Stomach smooth muscle (tissue), 2 donors: ENCODE results near the gene BOLA1.
"Not testable (repeated sequence)": the region's sequence is repeated elsewhere in the genome, so short reads cannot be mapped to it uniquely, and the experiment has no call there.

Source experiments
- H3K27ac ChIP-seq: one replicate; pipeline ENCODE4 v1.7.0; 2013; ENCODE audit warnings: mild to moderate bottlenecking, low read length, inconsistent platforms
- H3K27me3 ChIP-seq, 2 donors: one replicate each; pipeline ENCODE4 v1.7.0; 2013; ENCODE audit warnings: low read length in 2 of 2; ENCODE audit not compliant: insufficient read depth in 2 of 2, control insufficient read depth in 1 of 2
- H3K36me3 ChIP-seq, 2 donors: one replicate each; pipeline ENCODE4 v1.7.0; 2013; ENCODE audit warnings: low read length in 2 of 2; ENCODE audit not compliant: control insufficient read depth in 2 of 2, insufficient read depth in 2 of 2
- H3K4me1 ChIP-seq: one replicate; pipeline ENCODE4 v1.7.0; 2013; ENCODE audit warnings: low read length; ENCODE audit not compliant: control insufficient read depth, insufficient read depth
- H3K4me3 ChIP-seq, 2 donors: one replicate each; pipeline ENCODE4 v1.7.0; 2013; ENCODE audit warnings: low read length in 2 of 2
- H3K9ac ChIP-seq, 2 donors: one replicate each; pipeline ENCODE4 v1.7.0; 2013; ENCODE audit warnings: low read length in 2 of 2, mild to moderate bottlenecking in 1 of 2
- H3K9me3 ChIP-seq, 2 donors: one replicate each; pipeline ENCODE4 v1.7.0; 2013; ENCODE audit warnings: low read length in 2 of 2; ENCODE audit not compliant: control insufficient read depth in 2 of 2
- donor health status: healthy.
- donor health status: Pancreatic carcinoma.

The BOLA1 gene

DNA sequence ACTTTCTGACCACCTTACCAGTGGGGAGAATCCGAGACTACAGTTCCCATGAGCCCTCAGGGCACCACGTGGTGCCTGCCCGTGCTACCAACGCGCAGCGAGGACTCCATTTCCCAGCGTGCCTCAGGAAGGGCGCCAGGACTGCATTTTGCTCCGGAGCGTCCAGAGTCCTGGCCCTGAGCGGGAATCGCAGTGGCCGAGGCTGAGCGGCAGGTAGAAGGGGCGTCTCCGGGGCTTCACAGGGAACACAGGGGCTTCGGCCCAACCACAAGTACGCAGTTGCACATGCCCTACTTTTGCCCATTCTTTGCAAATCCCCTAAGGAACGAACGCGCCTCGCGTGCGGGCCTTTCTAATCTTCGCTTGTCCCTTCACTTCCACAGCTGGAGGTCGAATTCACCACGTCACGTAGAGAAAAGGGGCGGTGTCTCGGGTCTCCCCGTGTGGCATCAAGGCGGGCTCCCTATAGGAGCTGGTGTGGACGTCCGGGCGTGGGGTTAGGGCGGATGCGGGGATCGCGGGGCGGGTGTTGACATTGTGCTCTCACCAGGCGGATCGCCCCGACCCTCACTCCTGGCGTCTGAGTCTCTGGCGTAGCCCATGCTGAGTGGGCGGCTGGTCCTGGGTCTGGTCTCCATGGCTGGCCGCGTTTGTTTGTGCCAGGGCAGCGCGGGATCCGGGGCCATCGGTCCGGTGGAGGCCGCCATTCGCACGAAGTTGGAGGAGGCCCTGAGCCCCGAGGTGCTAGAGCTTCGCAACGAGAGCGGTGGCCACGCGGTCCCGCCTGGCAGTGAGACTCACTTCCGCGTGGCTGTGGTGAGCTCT lies at the start of gene BOLA1:
BOLA1 (plus strand) TSS at position 109 of the 825 bp plus-strand sequence; CDS start at position 601, 492 bp downstream.
- Histone ChIP-seq H3K9me3 (no peaks in the 10 kb centered on the region), H3K27ac (peak within 1 kb of the TSS; percentile 90), H3K4me1 (peaks cover 16% of the 10 kb centered on the region), H3K9ac (peak within 1 kb of the TSS; percentile 88 to 91), H3K4me3 (peak within 1 kb of the TSS; percentile 84 to 92), H3K36me3 (no peaks in the 10 kb centered on the region), H3K27me3 (no peaks in the 10 kb centered on the region)

DNA sequence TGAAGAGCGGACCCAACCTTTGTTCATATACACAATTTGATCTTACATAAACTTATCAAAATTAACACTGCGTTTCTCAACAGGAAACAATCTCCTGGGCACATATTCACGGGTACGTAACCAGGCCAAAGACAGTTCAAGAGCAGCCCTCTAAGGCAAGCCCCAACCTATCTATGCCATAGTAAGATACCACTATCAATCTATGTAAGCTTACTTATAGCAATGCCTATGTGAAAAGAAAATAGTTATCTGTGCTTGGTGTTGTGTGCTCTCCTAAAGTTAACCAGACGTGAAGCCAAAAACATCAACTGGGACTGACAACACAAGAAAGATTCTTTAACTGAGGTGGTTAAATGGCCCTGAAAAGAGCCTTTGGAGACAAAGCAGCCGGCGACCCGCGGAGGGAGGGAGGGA lies 49.4 kb upstream of the BOLA1 start:
- Histone ChIP-seq H3K27ac (peak overlapping the region; percentile 13), H3K9ac (peak overlapping the region; percentile 52 to 55), H3K4me3 (peak overlapping the region; percentile 59 to 66), H3K4me1 (peaks cover 9% of the 10 kb centered on the region), H3K9me3 (no peaks in the 10 kb centered on the region), H3K27me3 (no peaks in the 10 kb centered on the region), H3K36me3 (no peaks in the 10 kb centered on the region)

- H3K27me3 ChIP-seq, H3K4me1 ChIP-seq, H3K9me3 ChIP-seq, H3K4me3 ChIP-seq, H3K36me3 ChIP-seq, H3K27ac ChIP-seq, H3K9ac ChIP-seq: not testable (repeated sequence)
These were observed 48.5 kb upstream of the BOLA1 start for GRCh38 chr1:149850732-149851345.

DNA sequence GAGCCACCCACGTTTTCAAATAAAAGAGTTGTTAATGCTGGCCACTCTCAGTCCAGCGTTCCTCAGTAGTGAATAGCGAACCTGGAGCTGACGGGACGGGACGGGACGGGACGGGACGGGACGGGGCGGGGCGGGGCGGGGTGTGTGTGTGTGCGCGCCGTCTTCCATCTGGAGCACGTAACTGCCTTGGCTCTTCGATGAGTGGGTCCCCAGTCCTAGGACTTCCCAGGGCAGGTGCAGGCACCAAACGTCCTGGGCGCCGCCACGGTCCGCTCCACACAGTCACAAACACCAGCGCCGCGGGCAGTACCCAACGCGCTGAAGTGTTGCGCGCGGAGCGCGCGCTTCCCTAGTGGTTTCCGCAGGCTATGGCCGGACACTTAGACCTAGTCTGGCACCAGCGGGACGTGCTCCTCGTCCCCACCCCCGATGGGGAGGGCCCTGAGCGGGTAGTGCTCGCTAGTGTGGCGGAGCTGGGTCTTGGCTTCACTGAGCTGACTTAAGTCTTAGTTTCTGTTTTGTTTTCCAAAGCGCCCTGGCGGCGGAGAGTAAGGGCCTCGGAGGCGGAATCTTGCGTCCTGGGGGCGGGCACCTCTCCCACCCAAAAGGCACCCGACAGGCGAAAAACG lies 47.7 kb upstream of the BOLA1 start:
- H3K9ac ChIP-seq, H3K36me3 ChIP-seq, H3K4me3 ChIP-seq, H3K4me1 ChIP-seq, H3K9me3 ChIP-seq, H3K27ac ChIP-seq, H3K27me3 ChIP-seq: not testable (repeated sequence)

GRCh38 chr1:149852263-149852662 lies 47.1 kb upstream of the BOLA1 start:
- H3K36me3 ChIP-seq, H3K9ac ChIP-seq, H3K27ac ChIP-seq, H3K4me3 ChIP-seq, H3K27me3 ChIP-seq, H3K4me1 ChIP-seq, H3K9me3 ChIP-seq: not testable (repeated sequence)

- H3K9me3 ChIP-seq, H3K36me3 ChIP-seq, H3K4me3 ChIP-seq, H3K27ac ChIP-seq, H3K27me3 ChIP-seq, H3K9ac ChIP-seq, H3K4me1 ChIP-seq: not testable (repeated sequence)
These were observed 39.1 kb upstream of the BOLA1 start for GRCh38 chr1:149860271-149860670.

DNA sequence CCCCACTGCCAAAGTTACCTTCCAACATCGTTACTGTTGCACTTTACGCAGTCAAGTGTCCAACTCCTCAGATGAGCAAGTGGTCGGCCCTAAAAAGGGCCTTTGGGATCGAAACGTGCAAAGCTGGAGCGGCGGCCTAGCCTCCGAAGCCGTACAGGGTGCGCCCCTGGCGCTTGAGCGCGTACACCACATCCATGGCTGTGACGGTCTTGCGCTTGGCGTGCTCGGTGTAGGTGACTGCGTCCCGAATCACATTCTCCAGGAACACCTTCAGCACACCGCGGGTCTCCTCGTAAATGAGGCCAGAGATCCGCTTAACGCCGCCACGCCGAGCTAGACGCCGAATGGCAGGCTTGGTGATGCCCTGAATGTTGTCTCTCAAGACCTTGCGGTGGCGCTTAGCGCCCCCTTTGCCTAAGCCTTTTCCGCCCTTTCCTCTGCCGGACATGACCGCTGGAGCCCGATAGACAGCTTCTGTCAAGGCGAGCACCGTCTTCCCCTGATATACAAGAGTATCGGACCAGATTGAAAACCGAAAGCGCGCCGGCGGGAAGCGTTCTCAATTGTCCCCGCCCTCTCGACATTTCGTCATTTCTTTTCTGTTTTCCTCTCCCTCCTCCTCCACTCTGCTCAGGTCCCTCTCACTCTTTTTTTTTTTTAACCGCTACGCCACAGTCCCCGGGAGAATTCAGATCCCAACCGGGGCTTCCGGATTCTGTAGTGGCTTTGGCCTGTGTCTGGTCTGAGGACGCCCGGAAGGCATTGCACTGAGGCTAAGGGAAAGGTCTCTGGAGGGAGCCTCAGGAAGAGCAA lies 38.5 kb upstream of the BOLA1 start:
- not testable (repeated sequence) for H3K27me3 ChIP-seq, H3K36me3 ChIP-seq, H3K9me3 ChIP-seq, H3K4me3 ChIP-seq, H3K4me1 ChIP-seq, H3K9ac ChIP-seq, H3K27ac ChIP-seq

DNA sequence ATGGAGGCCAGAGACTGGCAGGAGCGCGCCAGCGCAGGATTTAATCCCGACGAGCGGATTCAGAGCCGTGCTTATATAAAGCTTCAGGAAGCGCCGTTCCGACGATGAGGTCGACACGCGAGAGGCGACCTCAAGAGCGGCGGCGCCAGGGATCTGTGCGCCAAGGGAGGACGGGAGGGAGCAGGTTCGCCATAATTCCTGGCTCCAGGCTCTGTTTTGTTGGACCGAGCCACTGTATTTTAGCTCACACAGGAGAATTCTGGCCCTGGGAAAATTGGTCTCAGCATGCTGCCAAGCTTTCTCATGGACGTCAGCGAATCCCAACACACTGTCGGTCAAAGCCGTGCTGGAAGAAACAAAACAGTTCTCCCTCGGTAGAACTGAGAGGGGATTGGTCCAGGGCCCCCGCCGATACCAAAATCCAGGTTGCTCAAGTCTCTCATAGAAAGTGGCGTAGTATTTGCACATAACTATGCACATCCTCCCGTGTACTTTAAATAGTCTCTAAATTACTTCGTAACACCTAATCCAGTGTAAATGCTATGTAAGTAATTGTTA lies 37.8 kb upstream of the BOLA1 start:
- H3K36me3 ChIP-seq, H3K27me3 ChIP-seq, H3K4me1 ChIP-seq, H3K9ac ChIP-seq, H3K4me3 ChIP-seq, H3K9me3 ChIP-seq, H3K27ac ChIP-seq: not testable (repeated sequence)

DNA sequence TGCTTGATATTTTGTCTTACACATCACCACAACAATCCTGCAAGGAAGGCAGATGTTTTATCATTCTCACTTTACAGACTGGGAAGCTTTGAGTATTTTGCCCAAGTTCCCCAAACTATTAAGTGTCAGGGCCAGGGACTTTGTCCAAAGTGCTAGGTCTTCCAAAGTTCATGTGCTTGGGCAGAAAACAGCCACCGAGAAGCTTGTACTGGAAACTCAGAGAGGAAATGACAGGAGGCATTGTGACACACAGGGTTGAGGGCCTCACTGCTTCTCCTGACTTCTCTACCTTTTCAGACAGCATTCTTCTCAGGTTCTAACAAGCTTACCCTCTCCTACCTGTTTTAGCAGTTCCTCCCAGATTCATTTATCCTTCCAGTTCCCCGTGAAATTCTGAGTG lies 32.5 kb upstream of the BOLA1 start:
- H3K27me3 ChIP-seq, H3K27ac ChIP-seq, H3K4me3 ChIP-seq, H3K9me3 ChIP-seq, H3K4me1 ChIP-seq, H3K9ac ChIP-seq, H3K36me3 ChIP-seq: not testable (repeated sequence)

GRCh38 chr1:149873060-149873459 lies 26.3 kb upstream of the BOLA1 start:
- H3K4me1 ChIP-seq, H3K9ac ChIP-seq, H3K36me3 ChIP-seq, H3K4me3 ChIP-seq, H3K9me3 ChIP-seq, H3K27me3 ChIP-seq, H3K27ac ChIP-seq: not testable (repeated sequence)
